Cardiac muscle cell (in vitro differentiated cells and primary cell): ENCODE measurements around the gene UGT1A3. TPM values are rescaled to one million over a fixed set of nuclear protein-coding genes. Genes with fewer than 3 reads are reported as not detected.

Source experiments
- DNase-seq, 2 donors: peaks; one replicate each; pipeline versions ENCODE4 v3.0.0 to v3.0.0-alpha.2; 2010 to 2017; ENCODE audit warnings: low read depth in 1 of 2, low spot score in 1 of 2
- H3K27ac ChIP-seq: fragments of 200-600 bp; sonication (generic); 2 replicates; pipeline ENCODE4 v1.5.1; 2016
- H3K27me3 ChIP-seq: fragments of 200-600 bp; sonication (generic); 2 replicates; pipeline ENCODE4 v1.6.0; 2016; ENCODE audit warnings: control low read depth
- H3K36me3 ChIP-seq: fragments of 200-600 bp; sonication (generic); 2 replicates; pipeline ENCODE4 v1.5.1; 2016; ENCODE audit warnings: control low read depth
- H3K4me1 ChIP-seq: fragments of 200-600 bp; sonication (generic); 2 replicates; pipeline ENCODE4 v1.8.1; 2017; ENCODE audit warnings: low read depth, mild to moderate bottlenecking, mixed run types
- H3K4me3 ChIP-seq: fragments of 200-600 bp; sonication (generic); 2 replicates; pipeline ENCODE4 v1.5.1; 2016; ENCODE audit warnings: mild to moderate bottlenecking
- H3K9me3 ChIP-seq: fragments of 200-600 bp; sonication (generic); 2 replicates; pipeline ENCODE4 v1.5.1; 2017; ENCODE audit warnings: low read depth, mild to moderate bottlenecking, control low read depth
- polyA plus RNA-seq: library from polyadenylated mRNA; unstranded; fragments of >200 nt; fragmentation: Nextera tagmentation; extraction: Ambion mirVana; gene quantifications from 2 replicates; pipeline ENCODE4 v1.2.1, GENCODE V29; 2016
- total RNA-seq: library from RNA; depleted of rRNA; stranded (reverse); fragments of >200 nt; gene quantifications from 2 replicates; pipeline ENCODE4 v1.2.3, GENCODE V29; 2016
- TF ChIP-seq, protein P1 (sequence below): IDR thresholded peaks from 2 replicates; pipeline ENCODE4 v1.5.1; 2012; ENCODE audit warnings: low read depth, mild to moderate bottlenecking, low read length

The UGT1A3 gene
- total and polyA plus RNA-seq, 2 experiments from 2014 or later, result not detected

DNA sequence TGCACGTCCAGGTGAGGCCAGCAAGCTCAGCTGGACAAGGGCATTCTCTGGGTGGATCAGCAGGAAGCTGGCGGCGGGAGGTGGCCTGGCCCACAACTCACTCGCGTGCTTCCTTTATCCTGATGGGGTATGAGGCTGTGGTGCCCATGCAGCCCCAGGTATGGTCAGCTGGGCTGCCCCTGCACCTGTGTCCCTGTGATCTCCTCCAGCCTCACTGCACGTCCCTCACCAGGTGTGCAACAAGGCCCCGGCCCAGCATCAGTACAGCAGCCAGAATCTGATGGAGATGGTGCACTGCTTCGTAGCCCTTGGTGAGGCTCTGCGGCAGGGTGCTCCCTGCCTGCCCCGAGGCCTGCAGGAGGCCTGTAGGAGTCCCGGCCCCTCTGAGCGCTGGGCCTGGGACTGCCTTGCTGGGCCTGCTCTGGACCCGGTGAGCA is 66.9 kb downstream of the UGT1A3 start:
- Histone ChIP-seq H3K4me3 (no peak overlapping the region), H3K27me3 (no peaks in the 10 kb centered on the region), H3K36me3 (no peaks in the 10 kb centered on the region), H3K4me1 (no peaks in the 10 kb centered on the region), H3K27ac (no peak overlapping the region), H3K9me3 (no peaks in the 10 kb centered on the region)
- DNase-seq, result no peak
- TF ChIP-seq, protein P1, sequence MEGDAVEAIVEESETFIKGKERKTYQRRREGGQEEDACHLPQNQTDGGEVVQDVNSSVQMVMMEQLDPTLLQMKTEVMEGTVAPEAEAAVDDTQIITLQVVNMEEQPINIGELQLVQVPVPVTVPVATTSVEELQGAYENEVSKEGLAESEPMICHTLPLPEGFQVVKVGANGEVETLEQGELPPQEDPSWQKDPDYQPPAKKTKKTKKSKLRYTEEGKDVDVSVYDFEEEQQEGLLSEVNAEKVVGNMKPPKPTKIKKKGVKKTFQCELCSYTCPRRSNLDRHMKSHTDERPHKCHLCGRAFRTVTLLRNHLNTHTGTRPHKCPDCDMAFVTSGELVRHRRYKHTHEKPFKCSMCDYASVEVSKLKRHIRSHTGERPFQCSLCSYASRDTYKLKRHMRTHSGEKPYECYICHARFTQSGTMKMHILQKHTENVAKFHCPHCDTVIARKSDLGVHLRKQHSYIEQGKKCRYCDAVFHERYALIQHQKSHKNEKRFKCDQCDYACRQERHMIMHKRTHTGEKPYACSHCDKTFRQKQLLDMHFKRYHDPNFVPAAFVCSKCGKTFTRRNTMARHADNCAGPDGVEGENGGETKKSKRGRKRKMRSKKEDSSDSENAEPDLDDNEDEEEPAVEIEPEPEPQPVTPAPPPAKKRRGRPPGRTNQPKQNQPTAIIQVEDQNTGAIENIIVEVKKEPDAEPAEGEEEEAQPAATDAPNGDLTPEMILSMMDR, result no peak

- Histone ChIP-seq H3K4me3 (no peak overlapping the region), H3K27ac (no peak overlapping the region), H3K4me1 (no peaks in the 10 kb centered on the region), H3K9me3 (no peaks in the 10 kb centered on the region), H3K36me3 (no peaks in the 10 kb centered on the region), H3K27me3 (no peaks in the 10 kb centered on the region)
- DNase-seq, result no peak
- TF ChIP-seq, protein P1, result no peak
These were observed 67.4 kb downstream of the UGT1A3 start for GRCh38 chr2:233796254-233796653.

DNA sequence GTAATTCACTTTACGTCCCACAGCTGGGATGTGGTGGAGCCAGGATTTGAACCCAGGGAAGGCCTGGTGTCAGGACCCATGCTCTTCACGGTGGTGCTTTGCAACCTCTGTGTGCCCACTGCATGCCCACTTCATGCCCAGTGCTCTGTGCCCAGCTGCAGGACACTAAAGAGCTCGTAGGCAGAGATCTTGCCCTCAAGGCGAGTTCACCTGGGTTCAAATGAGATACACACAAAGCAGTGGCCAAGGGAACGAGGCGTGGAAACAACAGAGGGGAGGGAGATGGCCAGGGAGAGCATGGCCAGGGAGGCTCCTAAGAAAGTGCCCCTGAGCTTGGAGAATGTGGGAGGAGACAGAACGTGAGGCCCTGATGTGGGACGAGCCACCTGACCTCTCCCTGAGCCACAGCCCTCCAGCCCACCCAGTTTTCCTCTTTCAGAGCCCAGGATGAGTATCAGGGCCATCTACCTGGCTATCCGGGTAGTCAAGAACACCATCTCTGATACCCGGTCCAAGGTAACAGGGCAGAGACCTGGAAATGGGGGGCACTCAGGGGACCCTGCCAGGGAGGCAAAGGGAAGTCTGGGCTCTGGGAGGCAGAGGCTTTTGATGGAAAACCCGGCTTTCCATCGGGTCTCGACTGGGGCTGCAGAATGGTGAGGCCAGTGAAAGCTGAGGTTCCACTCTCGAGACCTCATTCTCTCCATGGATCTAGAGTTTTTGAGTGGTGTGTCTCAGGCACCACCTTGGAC is 69.7 kb downstream of the UGT1A3 start:
- no peaks in the 10 kb centered on the region for H3K27me3 ChIP-seq
- TF ChIP-seq, protein P1, result no peak
- no peaks in the 10 kb centered on the region for H3K9me3 ChIP-seq
- DNase-seq, result no peak
- no peaks in the 10 kb centered on the region for H3K36me3 ChIP-seq
- no peaks in the 10 kb centered on the region for H3K4me1 ChIP-seq
- H3K27ac ChIP-seq, result no peak overlapping the region
- no peak overlapping the region for H3K4me3 ChIP-seq

DNA sequence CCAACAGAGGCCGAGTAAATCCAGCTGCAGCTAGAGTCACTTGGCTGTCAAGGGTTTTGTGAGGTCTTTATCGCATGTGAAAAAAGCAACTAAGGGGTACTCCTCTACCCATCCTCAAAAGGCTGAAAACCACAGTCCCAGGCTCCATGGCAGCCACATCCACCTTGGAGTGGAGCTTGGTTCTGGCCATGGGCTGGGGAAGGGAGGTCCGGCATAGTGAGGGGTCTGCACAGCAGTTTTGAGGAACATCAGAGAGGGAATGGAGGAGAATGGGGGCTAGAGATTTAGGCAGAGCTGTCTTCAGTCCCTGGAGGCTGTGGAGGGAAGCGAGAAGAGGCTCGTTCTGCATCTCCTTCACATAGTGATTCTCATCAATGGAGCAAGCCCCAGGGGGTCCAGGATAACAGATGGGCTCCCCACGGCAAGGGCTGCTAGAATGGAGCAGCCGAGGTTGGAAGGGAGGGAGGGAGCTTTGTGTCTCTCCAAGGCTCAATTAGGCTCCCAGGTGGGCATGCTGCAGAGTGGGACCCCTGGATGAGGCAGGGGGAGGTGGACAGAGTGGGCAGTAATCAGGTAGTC is 70.3 kb downstream of the UGT1A3 start:
- no peaks in the 10 kb centered on the region for H3K36me3 ChIP-seq
- H3K27ac ChIP-seq, result no peak overlapping the region
- no peaks in the 10 kb centered on the region for H3K27me3 ChIP-seq
- H3K4me1 ChIP-seq, result no peaks in the 10 kb centered on the region
- H3K9me3 ChIP-seq, result no peaks in the 10 kb centered on the region
- no peak overlapping the region for H3K4me3 ChIP-seq
- no peak for DNase-seq
- TF ChIP-seq, protein P1, result no peak

DNA sequence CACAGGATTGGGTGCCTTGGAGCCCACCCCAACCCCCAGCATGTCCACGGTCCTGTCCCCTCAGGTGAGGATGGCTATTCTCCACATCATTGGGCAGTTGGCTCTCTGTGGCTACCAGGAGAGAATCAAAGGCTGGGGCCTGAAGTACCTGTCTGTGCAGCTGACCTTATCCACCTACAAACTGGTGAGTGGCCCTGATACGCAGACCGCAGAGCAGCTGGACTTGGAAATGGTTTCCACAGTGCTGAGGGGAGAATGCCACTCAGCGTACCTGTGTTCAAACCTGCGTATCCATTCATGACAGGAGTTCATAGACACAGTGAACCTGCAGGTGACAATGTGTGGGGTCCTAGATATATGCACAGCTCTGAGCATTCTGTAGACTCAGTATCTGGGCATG is 70.9 kb downstream of the UGT1A3 start:
- no peak for DNase-seq
- TF ChIP-seq, protein P1, result no peak
- H3K27ac ChIP-seq, result no peak overlapping the region
- no peaks in the 10 kb centered on the region for H3K9me3 ChIP-seq
- H3K36me3 ChIP-seq, result no peaks in the 10 kb centered on the region
- no peaks in the 10 kb centered on the region for H3K27me3 ChIP-seq
- no peak overlapping the region for H3K4me3 ChIP-seq
- H3K4me1 ChIP-seq, result no peaks in the 10 kb centered on the region
